Measurements from ENCODE around the gene CDC20. TPM values are rescaled to one million over a fixed set of nuclear protein-coding genes. Genes with fewer than 3 reads are reported as not detected.
A peak's percentile ranks its signal among the peaks of the same experiment; 100 is the strongest.

Gene CDC20
- total RNA-seq, 1 donor from 2014 or later = 24.3 TPM

- Mint-ChIP-seq H3K4me1 (ENCODE audit: unreplicated experiment) (peaks cover 26% of the 10 kb centered on the region), H3K9me3 (ENCODE audit: unreplicated experiment) (peaks cover 8% of the 10 kb centered on the region), H3K36me3 (ENCODE audit: low read depth, unreplicated experiment) (peaks cover 65% of the 10 kb centered on the region), H3K27ac (ENCODE audit: unreplicated experiment) (no peak overlapping the region), H3K4me3 (ENCODE audit: unreplicated experiment) (peak overlapping the region; percentile 53), H3K27me3 (ENCODE audit: unreplicated experiment) (peaks cover 18% of the 10 kb centered on the region)
- TF ChIP-seq, protein P1, sequence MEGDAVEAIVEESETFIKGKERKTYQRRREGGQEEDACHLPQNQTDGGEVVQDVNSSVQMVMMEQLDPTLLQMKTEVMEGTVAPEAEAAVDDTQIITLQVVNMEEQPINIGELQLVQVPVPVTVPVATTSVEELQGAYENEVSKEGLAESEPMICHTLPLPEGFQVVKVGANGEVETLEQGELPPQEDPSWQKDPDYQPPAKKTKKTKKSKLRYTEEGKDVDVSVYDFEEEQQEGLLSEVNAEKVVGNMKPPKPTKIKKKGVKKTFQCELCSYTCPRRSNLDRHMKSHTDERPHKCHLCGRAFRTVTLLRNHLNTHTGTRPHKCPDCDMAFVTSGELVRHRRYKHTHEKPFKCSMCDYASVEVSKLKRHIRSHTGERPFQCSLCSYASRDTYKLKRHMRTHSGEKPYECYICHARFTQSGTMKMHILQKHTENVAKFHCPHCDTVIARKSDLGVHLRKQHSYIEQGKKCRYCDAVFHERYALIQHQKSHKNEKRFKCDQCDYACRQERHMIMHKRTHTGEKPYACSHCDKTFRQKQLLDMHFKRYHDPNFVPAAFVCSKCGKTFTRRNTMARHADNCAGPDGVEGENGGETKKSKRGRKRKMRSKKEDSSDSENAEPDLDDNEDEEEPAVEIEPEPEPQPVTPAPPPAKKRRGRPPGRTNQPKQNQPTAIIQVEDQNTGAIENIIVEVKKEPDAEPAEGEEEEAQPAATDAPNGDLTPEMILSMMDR (IDR thresholded peaks at IDR 0.05; ENCODE audit: unreplicated experiment) = no peak
- no peak for DNase-seq (ENCODE audit: low spot score)
Observed at GRCh38 chr1:43325381-43325780, 33.4 kb upstream of the CDC20 start.

- Mint-ChIP-seq H3K27me3 (ENCODE audit: unreplicated experiment) (peaks cover 18% of the 10 kb centered on the region), H3K9me3 (ENCODE audit: unreplicated experiment) (peaks cover 8% of the 10 kb centered on the region), H3K27ac (ENCODE audit: unreplicated experiment) (no peak overlapping the region), H3K4me3 (ENCODE audit: unreplicated experiment) (no peak overlapping the region), H3K36me3 (ENCODE audit: low read depth, unreplicated experiment) (peaks cover 46% of the 10 kb centered on the region), H3K4me1 (ENCODE audit: unreplicated experiment) (peaks cover 28% of the 10 kb centered on the region)
- TF ChIP-seq, protein P1 (IDR thresholded peaks at IDR 0.05; ENCODE audit: unreplicated experiment) = no peak
- no peak for DNase-seq (ENCODE audit: low spot score)
Observed at GRCh38 chr1:43327549-43328292, 31.1 kb upstream of the CDC20 start.

DNA sequence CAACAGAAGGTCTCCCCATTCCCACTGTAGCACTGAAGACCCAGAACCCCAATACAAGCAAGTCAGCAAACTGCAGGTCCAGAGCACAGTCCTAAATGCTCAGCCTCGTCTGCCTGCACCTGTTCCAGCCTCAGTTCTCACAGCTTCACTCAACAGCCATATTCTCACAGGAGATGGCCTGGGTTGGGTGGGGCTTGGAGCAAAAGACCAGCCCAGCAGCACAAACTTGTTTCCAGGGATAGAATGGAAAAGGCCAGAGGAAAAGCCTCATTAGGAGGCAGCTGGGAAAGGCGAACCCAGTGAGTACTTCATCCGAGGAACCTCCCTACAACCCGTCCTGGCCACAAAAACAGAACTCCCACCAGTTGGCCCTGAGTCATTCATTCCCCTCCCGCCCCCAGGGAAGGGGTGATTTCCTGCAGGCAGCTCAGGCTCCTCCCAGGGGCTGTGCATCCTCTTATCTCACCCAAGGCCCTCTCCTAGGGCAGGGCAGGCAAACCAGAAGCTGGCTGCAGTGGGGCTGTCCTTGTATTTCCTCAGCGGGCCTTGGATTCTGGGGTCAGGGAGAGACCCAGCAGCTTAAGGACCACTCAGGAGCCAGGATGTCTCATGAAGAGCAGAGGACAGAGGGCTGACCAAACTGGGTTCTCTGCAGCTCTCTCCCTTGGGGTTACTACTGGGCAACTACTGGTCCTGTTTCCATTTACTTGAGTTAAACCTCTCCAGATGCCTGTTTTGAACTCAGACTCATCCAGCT, 28.6 kb upstream of the CDC20 start:
- Mint-ChIP-seq H3K27ac (ENCODE audit: unreplicated experiment) (no peak overlapping the region), H3K9me3 (ENCODE audit: unreplicated experiment) (no peaks in the 10 kb centered on the region), H3K27me3 (ENCODE audit: unreplicated experiment) (peaks cover 12% of the 10 kb centered on the region), H3K36me3 (ENCODE audit: low read depth, unreplicated experiment) (peaks cover 24% of the 10 kb centered on the region), H3K4me1 (ENCODE audit: unreplicated experiment) (peaks cover 18% of the 10 kb centered on the region), H3K4me3 (ENCODE audit: unreplicated experiment) (no peak overlapping the region)
- peak; percentile 32 for DNase-seq (ENCODE audit: low spot score)
- TF ChIP-seq, protein P1 (IDR thresholded peaks at IDR 0.05; ENCODE audit: unreplicated experiment) = no peak

- DNase-seq (ENCODE audit: low spot score) = no peak
- TF ChIP-seq, protein P1 (IDR thresholded peaks at IDR 0.05; ENCODE audit: unreplicated experiment) = no peak
- H3K9me3 Mint-ChIP-seq (ENCODE audit: unreplicated experiment) = no peaks in the 10 kb centered on the region
- H3K4me1 Mint-ChIP-seq (ENCODE audit: unreplicated experiment) = peaks cover 20% of the 10 kb centered on the region
- H3K27me3 Mint-ChIP-seq (ENCODE audit: unreplicated experiment) = peaks cover 16% of the 10 kb centered on the region
- H3K36me3 Mint-ChIP-seq (ENCODE audit: low read depth, unreplicated experiment) = peaks cover 17% of the 10 kb centered on the region
- H3K27ac Mint-ChIP-seq (ENCODE audit: unreplicated experiment) = no peak overlapping the region
- H3K4me3 Mint-ChIP-seq (ENCODE audit: unreplicated experiment) = no peak overlapping the region
Observed at GRCh38 chr1:43331688-43332087, 27.1 kb upstream of the CDC20 start.

All from endothelial cell (in vitro differentiated cells).